ENCODE measurements around the gene ITGB8. TPM values are rescaled to one million over a fixed set of nuclear protein-coding genes. Genes with fewer than 3 reads are reported as not detected.

Gene ITGB8
- total and polyA plus RNA-seq, 2 of the 4 experiments (the other 2 are of a cell fraction): 2.6 to 10.2 TPM

GRCh38 chr7:20404320-20404719 lies 73.6 kb downstream of the ITGB8 start:
- H3K27me3 ChIP-seq (ENCODE audit: control insufficient read depth, insufficient read depth, low read length): no peaks in the 10 kb centered on the region
- no peak overlapping the region for H2AK9ac ChIP-seq (replicated peaks; ENCODE audit: low read depth, low read length, poor library complexity)
- H2BK120ac ChIP-seq (ENCODE audit: low read depth, low read length): no peak overlapping the region
- H3K4me3 ChIP-seq (ENCODE audit: insufficient read depth, low read depth, low read length): no peak overlapping the region
- H2AK5ac ChIP-seq (ENCODE audit: low read depth, low read length): no peak overlapping the region
- no peak overlapping the region for H2BK20ac ChIP-seq (ENCODE audit: low read depth, low read length)
- TF ChIP-seq RFX5 (IDR thresholded peaks at IDR 0.05; ENCODE audit: low read depth, low read length): no peak
- TF ChIP-seq POLR2A (IDR thresholded peaks at IDR 0.05; ENCODE audit: low read depth, low read length): no peak
- no peak for TF ChIP-seq USF2 (IDR thresholded peaks at IDR 0.05; ENCODE audit: low read depth, low read length)
- TF ChIP-seq CHD1 (IDR thresholded peaks at IDR 0.05; ENCODE audit: low read depth, low read length): no peak
- no peak for TF ChIP-seq MXI1 (IDR thresholded peaks at IDR 0.05; ENCODE audit: borderline replicate concordance, low read depth, low read length)
- no peak for TF ChIP-seq CTCF (conservative IDR thresholded peaks at IDR 0.05; ENCODE audit: low read depth, low read length)
- no peak for TF ChIP-seq SMC3 (IDR thresholded peaks at IDR 0.05; ENCODE audit: low read depth, low read length)
- no peak for TF ChIP-seq MAFK (IDR thresholded peaks at IDR 0.05; ENCODE audit: low read depth, low read length)
- TF ChIP-seq BHLHE40 (IDR thresholded peaks at IDR 0.05; ENCODE audit: low read depth, low read length): no peak
- no peak for TF ChIP-seq RAD21 (IDR thresholded peaks at IDR 0.05; ENCODE audit: low read length)
- no peak for TF ChIP-seq RCOR1 (IDR thresholded peaks at IDR 0.05; ENCODE audit: insufficient replicate concordance, low read length)
- TF ChIP-seq FOS (IDR thresholded peaks at IDR 0.05; ENCODE audit: low read depth, low read length): no peak
- no peak for TF ChIP-seq CEBPB (IDR thresholded peaks at IDR 0.05; ENCODE audit: low read depth, low read length)
- TF ChIP-seq MAZ (IDR thresholded peaks at IDR 0.05; ENCODE audit: borderline replicate concordance, low read depth, low read length): no peak
- no peak for TF ChIP-seq ELK1 (IDR thresholded peaks at IDR 0.05; ENCODE audit: borderline replicate concordance, low read depth, low read length)
- TF ChIP-seq NFE2L2 (IDR thresholded peaks at IDR 0.05; ENCODE audit: low read depth, low read length): no peak
- H4K91ac ChIP-seq (ENCODE audit: insufficient read depth, low read depth, low read length): no peak overlapping the region
- no peak overlapping the region for H3K23ac ChIP-seq (ENCODE audit: low read depth, low read length)
- H2BK15ac ChIP-seq (ENCODE audit: low read depth, low read length): no peak overlapping the region
- no peak overlapping the region for H3K27ac ChIP-seq (ENCODE audit: insufficient read depth, low read length)
- H4K8ac ChIP-seq (ENCODE audit: low read depth in 2 of 2, low read length in 2 of 2): no peak overlapping the region
- POLR2A ChIA-PET (ENCODE audit: unreplicated experiment): no interaction called here
- no peaks in the 10 kb centered on the region for H3K79me1 ChIP-seq (ENCODE audit: low read depth in 1 of 2, low read length in 2 of 2)
- no peaks in the 10 kb centered on the region for H4K20me1 ChIP-seq (ENCODE audit: insufficient read depth, low read length)
- H3K4me1 ChIP-seq (ENCODE audit: control insufficient read depth, insufficient read depth, low read length): peaks cover 7% of the 10 kb centered on the region; the same call in 1 of the 2 replicates
- no peaks in the 10 kb centered on the region for H3K9me3 ChIP-seq (ENCODE audit: control insufficient read depth, insufficient read depth, low read length)
- H3K14ac ChIP-seq (replicated peaks; ENCODE audit: low read depth, low read length): no peak overlapping the region
- H3K4ac ChIP-seq (ENCODE audit: low read depth, low read length): no peak overlapping the region
- H2BK5ac ChIP-seq (ENCODE audit: low read depth, low read length, poor library complexity, severe bottlenecking): no peak overlapping the region
- no peaks in the 10 kb centered on the region for H3K9me1 ChIP-seq (ENCODE audit: insufficient read depth, low read length)
- intact Hi-C loops (cut with micrococcal nuclease): loop anchor here (10.0 kb wide), 1 partner anchor 420 kb away; no protein-coding TSS in a partner anchor
- no TSS peak for BruUV-seq (replicated peaks)
- no peak overlapping the region for H4K5ac ChIP-seq (ENCODE audit: low read depth, low read length)
- H2AFZ ChIP-seq (replicated peaks; ENCODE audit: low read length, poor library complexity): no peak overlapping the region
- dilution Hi-C loops (cut with HindIII; ENCODE audit: low sequenced_read_pairs, unreplicated experiment): no loop called here
- no peak overlapping the region for H3K9ac ChIP-seq (ENCODE audit: low read depth, low read length)
- H3K18ac ChIP-seq (ENCODE audit: low read depth, low read length): no peak overlapping the region
- 77% methylated on average over 2 of the region's 6 CpGs; no CpG with 5 or more reads in 1 of the 2 experiments for WGBS, 2 experiments (ENCODE audit: extremely low coverage in 2 of 2, insufficient read length in 1 of 2)
- CTCF ChIA-PET: no interaction called here
- no peak for DNase-seq
- no peak for ATAC-seq (ENCODE audit: low read depth)
- H3K56ac ChIP-seq (ENCODE audit: extremely low read depth, insufficient read depth, low read length): no peak overlapping the region
- H3K4me2 ChIP-seq (ENCODE audit: low read depth, low read length): no peak overlapping the region
- peaks cover 8% of the 10 kb centered on the region; the same call in 1 of the 2 replicates for H3K36me3 ChIP-seq (ENCODE audit: control insufficient read depth, insufficient read depth, low read length)
- in situ Hi-C loops (cut with MboI; ENCODE audit: low sequenced_read_pairs): no loop called here

All from IMR-90 (cell line).